ENCODE data around the gene KCNJ10.

- TF ChIP-seq CTCF (conservative IDR thresholded peaks at IDR 0.05; ENCODE audit: low read length) (no peak), EZH2phosphoT487 (IDR thresholded peaks at IDR 0.05; ENCODE audit: borderline replicate concordance, low read depth, low read length) (no peak)
Observed at GRCh38 chr1:159980076-159980475, 89.9 kb downstream of the KCNJ10 start.
